T-helper 2 cell treated with Interferon-gamma antibody and Interleukin-4, amounts not matched to agents 100 ng/mL and 5 ng/mL, for 36 hours (primary cell): ENCODE data around the gene CIB4. TPM values are rescaled to one million over a fixed set of nuclear protein-coding genes. Genes with fewer than 3 reads are reported as not detected.

ENCODE experiments used
- intact Hi-C: fragments of 100-400 bp; cut with micrococcal nuclease; formaldehyde crosslinking; loops from one replicate; pipeline ENCODE4 v1.15.1; 2023
- total RNA-seq: library from RNA; stranded (reverse); gene quantifications from 2 replicates; pipeline ENCODE4 v1.2.3, GENCODE V29; 2022

The CIB4 gene
- total RNA-seq, 1 donor from 2014 or later: not detected

GRCh38 chr2:26623541-26624495 is 17.3 kb downstream of the CIB4 start:
- intact Hi-C loops: no loop called here

DNA sequence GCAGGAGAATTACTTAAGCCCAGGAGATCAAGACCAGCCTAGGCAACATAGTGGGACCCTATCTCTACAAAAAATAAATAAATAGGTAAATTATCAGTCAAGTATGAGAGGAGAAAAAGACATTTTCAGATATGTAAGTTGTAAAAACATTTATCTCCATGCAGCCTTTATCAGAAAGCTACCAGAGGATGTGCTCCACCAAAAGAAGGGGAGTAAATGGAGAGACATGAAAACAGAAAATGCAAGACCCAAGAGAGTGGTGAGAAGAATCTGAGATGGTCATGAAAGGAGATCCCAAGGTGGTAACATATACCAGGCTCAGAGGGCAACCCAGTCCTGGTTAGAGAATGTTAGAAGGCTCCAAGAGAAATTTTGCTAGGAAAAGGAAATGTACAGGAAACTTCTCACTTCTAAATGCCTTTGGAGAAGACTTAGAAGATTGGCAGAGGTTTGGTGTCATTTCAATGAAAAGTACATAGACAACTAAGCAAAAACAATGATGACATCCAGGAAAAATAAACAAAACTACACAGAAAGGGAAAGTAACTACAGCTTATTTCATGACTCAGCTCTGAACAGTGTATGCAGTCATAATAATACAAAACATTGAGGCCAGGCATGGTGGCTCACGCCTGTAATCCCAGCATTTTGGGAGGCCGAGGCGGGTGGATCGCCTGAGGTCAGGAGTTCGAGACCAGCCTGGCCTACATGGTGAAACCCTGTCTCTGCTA is 19.5 kb downstream of the CIB4 start:
- intact Hi-C loops: no loop called here

DNA sequence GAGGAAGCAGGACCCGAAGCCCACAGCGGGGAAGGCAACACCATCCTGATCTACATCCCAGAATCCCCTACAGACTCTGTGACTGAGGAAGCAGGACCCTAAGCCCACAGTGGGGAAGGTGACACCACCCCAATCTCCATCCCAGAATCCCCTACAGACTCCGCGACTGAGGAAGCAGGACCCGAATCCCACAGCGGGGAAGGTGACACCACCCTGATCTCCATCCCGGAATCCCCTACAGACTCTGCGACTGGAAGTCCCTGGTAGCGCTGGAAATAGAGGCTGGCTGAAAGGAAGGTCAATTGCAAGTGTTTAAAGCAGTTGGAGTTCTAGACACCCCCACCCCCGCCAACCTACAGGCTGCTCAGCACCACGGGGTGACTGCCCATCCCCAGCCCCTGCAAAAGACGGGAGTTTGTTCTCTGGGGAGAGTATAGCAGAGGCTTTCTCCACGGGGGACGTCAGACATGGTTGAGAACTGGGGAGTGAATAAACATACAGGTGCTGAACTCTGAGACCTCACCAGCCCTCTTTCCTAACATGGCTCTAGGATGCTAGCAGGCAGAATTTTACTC is 21.0 kb downstream of the CIB4 start:
- intact Hi-C loops: no loop called here

- intact Hi-C loops: no loop called here
These were observed 21.6 kb downstream of the CIB4 start for GRCh38 chr2:26619521-26619951.

DNA sequence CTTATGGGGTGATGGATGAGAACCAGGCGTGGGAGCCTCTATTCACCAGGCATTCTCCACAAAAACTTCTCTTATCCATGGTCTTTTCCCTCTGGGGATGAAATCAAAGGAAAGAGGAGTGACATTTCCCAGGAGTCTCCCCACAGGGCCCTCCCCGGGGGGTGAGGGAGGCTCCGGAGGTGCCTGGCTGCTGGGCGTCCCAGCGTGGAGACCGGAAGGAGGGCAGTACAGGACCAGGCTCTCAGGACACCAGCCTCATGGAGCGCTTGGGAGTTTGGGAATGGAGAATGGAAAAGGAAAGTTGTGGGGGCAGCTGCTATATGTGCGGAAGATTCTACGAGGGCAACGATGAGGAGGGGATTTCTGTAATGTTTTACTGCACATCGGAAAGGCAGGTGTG is 22.1 kb downstream of the CIB4 start:
- intact Hi-C loops: no loop called here

DNA sequence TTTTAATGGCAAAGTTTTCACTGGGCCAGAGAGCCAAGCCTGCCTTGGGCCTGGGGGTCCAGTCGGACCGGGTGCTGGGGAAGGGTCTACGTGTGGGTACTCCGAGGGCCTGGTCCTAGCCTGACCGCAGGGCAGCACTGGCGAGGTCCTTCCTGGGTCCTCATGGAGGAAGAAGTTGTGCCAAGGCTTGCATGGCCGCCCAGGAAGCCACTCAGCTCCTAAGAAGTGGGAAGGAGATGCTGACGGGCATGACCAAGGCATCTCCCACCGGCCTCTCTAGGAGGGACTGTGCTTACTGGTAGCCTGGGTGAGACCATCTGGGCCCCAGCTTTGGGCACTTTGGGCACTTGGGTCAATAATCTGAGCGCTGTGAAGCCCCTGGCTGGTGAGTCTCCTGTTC is 22.6 kb downstream of the CIB4 start:
- intact Hi-C loops: no loop called here

DNA sequence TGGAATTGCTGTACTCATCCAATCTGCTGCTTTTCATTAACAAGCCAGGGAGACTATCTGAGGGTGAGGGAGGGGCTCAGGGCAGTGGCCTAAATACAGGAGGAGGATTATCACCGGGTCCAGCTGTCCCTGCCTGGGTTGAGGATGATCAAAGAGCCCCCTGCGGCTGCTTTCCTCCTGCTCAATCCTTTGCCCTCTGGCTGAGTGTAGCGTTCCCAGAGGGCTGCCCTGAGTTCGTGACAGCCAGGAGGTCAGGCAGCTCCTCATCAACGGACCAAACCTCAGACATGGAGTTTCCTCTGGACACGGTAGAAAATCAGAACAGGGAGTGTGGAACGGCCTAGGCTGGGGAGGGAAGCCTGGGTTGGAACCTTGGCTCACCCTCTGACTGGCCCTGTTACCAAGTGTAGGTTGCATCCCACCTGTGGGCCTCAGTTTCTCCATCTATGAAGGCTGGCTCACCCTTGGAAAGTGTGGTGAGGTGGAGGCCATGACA is 23.5 kb downstream of the CIB4 start:
- intact Hi-C loops: no loop called here

GRCh38 chr2:26616706-26617587 is 24.2 kb downstream of the CIB4 start:
- intact Hi-C loops: no loop called here

GRCh38 chr2:26615860-26616705 is 25.1 kb downstream of the CIB4 start:
- intact Hi-C loops: no loop called here

DNA sequence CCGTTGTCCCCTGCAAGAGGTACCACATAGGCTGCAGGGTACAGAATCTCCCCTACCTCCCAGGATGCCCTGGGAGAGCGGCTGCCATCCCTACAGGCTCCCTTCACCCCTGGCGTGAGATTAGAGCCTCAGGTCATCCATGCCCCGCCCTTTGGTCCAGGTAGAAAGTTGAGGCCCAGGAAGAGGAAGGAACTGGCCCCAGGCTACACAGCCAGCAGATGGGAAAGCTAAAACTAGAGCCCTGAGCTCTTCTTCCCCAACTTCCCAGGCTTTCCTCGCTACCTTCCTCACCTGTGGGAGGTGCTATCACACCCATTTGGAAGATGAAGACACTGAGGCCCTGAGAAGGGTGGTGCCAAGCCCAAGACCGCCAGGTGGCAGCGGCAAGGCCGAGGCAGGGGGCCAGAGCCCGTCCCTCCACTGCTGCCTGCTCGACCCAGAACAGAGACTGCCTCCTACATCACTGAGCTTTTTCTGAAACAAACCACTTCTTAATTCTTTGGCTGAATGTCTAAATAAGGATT is 25.8 kb downstream of the CIB4 start:
- intact Hi-C loops: no loop called here

DNA sequence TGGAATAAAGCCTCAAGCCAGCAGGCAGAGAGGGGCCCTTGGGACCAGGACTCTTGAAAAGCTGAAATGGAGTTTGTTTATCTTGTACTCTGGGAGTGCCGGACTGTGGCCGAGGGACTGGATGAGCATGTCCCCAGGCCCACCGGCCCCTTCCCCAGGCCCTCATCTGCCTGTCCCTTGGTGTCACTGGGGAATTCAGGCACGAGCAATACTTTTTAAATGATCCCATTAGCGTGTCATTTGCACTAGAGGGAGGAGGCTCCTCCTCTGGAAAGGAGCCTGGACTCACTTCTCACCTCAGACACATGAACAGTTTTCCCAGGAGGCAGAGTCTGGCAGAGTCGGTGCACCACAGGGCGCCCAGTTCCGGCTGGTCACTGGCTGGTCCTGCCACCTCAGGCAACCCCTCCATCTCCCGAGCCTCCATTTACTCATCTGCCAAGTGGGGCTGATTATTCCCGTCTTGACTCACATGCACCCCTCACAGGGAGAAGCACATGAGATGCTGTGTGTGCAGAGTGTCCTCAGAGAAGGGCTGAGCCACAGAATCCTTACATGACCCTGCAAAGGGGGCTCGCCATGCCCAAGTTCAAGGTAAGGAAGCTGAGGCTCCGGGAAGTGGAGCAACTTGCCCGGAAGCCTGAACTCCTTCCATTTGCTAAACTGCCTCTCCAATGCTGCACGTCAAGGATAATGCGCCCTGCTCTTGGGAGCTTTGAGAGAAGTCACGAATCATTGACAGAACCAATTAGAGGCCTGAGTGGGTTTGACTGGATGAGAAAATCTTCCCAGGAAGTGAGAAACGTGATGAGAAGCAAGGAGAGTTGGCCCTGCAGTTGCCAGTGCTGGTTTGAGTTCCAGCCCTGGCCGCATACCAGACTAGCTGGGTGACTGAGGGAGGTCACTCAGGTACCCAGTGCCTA is 26.7 kb downstream of the CIB4 start:
- intact Hi-C loops: no loop called here

DNA sequence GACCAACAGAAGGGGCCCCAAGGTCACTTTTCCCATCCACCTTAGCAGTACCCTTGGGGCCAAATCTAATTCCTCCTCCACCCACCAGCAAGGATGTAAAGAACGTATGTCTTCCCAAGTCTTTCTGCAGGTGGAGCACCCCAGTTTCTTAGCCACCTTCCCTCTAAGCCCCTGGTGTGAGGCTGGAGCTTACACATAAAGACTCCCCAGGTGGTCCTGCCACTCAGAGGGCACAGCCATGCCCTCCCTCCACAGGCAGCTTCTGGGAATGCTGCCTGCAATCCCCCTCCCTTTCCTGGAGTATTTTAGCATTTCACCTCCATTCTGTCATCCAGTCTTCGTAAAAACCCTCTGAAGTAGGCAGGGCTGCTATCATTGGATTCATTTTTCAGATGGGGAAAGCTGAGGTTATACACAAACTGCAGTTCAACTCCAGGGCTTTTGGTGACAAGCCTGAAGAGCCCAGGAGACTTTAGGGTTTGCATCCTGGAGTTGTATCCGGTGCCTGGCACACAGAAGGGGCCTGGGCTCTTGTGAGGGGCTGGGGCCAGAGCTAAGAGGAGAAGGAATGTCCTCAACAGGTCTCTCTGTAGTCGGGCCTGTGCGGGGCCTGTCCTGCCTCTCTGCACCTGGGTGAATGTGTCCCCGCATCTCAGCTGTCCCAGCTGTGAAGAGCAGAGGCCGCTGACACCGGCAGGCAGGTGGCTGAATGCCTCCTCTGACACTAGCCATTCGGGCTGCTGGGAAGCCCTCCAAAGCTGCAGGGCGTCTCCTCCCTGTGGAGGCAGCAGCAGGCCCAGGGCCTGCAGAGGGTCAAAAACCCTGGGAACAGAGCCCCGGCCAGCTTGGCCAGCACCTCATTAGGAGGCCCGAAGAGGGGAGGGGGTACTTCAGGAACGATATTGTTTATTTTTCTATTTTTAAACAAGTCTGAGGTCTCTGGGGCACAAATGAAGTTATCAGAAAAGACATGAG is 27.6 kb downstream of the CIB4 start:
- intact Hi-C loops: no loop called here

GRCh38 chr2:26612522-26613240 is 28.5 kb downstream of the CIB4 start:
- intact Hi-C loops: no loop called here

DNA sequence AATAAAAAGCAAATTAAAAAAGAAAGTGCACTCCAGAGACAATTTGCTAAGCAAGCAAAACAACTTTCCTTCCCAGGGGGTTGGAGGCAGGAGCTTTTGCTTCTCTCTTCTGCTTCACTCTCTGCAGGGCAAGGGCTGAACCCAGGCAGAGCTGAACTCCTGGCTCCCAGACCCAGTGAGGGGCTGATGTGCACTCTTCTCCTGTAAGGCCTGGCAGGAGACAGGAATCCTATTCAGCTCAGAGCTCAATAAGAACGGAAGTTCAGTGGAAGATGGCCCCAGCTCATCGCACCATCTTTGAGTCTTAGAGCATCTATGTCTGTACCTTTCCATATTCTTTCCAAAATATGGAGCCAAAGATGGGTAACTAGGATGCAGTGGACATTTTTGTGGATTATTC is 29.1 kb downstream of the CIB4 start:
- intact Hi-C loops: no loop called here

GRCh38 chr2:26610504-26611335 is 30.4 kb downstream of the CIB4 start:
- intact Hi-C loops: no loop called here

- intact Hi-C loops: no loop called here
These were observed 31.3 kb downstream of the CIB4 start for GRCh38 chr2:26609839-26610277.
